ENCODE data around the gene C5orf22. TPM values are rescaled to one million over a fixed set of nuclear protein-coding genes. Genes with fewer than 3 reads are reported as not detected.
"Not testable (repeated sequence)": the region's sequence is repeated elsewhere in the genome, so short reads cannot be mapped to it uniquely, and the experiment has no call there.

The C5orf22 gene
- total RNA-seq, 2 experiments from 2014 or later, result 9.8 to 12.3 TPM

DNA sequence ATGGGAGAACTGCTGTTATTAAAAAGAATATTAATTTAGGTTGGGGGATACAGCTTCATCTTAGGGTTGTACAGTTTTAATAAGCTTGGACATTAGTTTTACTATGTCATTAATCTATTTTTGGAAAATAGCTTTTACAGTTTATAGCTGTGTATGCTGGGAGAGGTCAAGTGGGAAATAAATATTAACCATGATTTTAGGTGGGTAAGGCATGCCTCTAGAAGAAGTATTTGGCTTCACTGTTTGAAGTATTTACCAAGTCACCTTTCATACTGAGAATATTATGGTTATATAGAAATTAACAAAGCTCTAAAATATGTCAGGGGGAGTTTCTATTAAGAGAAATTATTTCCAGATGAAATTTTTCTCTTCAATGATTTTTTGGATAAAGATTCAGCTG, 5.2 kb downstream of the C5orf22 start:
- Mint-ChIP-seq H3K9me3 (no peaks in the 10 kb centered on the region), H3K4me3 (no peak overlapping the region), H3K27ac (no peak overlapping the region), H3K4me1 (ENCODE audit: low read depth) (peaks cover 40% of the 10 kb centered on the region), H3K27me3 (no peaks in the 10 kb centered on the region), H3K36me3 (ENCODE audit: low read depth) (peaks cover 84% of the 10 kb centered on the region)
- DNase-seq (no peak), ATAC-seq (ENCODE audit: poor library complexity) (no peak)
- intact Hi-C loops (cut with DNase I, micrococcal nuclease), result loop anchor here in 1 of 2 experiments (10.0 kb wide), 1 partner anchor 637 kb away; the partner anchor contains the start of gene GOLPH3
- Histone ChIP-seq H3K27me3 (ENCODE audit: control insufficient read depth in 1 of 2, insufficient read depth in 2 of 2, low read length in 2 of 2) (no peaks in the 10 kb centered on the region), H3K4me3 (ENCODE audit: low read length) (no peak overlapping the region), H3K27ac (ENCODE audit: low read depth in 1 of 2, low read length in 2 of 2) (no peak overlapping the region), H3K9me3 (ENCODE audit: control insufficient read depth in 1 of 2, insufficient read depth in 1 of 2, low read length in 2 of 2) (no peaks in the 10 kb centered on the region), H3K4me1 (ENCODE audit: insufficient read depth, low read length) (peaks cover 15% of the 10 kb centered on the region), H3K36me3 (ENCODE audit: insufficient read depth, low read length) (peaks cover 77% of the 10 kb centered on the region)
- ChIA-PET POLR2A (no interaction called here), CTCF (no interaction called here)
- TF ChIP-seq, protein P1, sequence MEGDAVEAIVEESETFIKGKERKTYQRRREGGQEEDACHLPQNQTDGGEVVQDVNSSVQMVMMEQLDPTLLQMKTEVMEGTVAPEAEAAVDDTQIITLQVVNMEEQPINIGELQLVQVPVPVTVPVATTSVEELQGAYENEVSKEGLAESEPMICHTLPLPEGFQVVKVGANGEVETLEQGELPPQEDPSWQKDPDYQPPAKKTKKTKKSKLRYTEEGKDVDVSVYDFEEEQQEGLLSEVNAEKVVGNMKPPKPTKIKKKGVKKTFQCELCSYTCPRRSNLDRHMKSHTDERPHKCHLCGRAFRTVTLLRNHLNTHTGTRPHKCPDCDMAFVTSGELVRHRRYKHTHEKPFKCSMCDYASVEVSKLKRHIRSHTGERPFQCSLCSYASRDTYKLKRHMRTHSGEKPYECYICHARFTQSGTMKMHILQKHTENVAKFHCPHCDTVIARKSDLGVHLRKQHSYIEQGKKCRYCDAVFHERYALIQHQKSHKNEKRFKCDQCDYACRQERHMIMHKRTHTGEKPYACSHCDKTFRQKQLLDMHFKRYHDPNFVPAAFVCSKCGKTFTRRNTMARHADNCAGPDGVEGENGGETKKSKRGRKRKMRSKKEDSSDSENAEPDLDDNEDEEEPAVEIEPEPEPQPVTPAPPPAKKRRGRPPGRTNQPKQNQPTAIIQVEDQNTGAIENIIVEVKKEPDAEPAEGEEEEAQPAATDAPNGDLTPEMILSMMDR (IDR thresholded peaks at IDR 0.05), result no peak

GRCh38 chr5:31537851-31538250, 5.8 kb downstream of the C5orf22 start:
- no peak for DNase-seq
- H3K27me3 ChIP-seq (ENCODE audit: control insufficient read depth in 1 of 2, insufficient read depth in 2 of 2, low read length in 2 of 2), result no peaks in the 10 kb centered on the region
- Mint-ChIP-seq H3K27ac (no peak overlapping the region), H3K9me3 (no peaks in the 10 kb centered on the region), H3K27me3 (no peaks in the 10 kb centered on the region), H3K4me1 (ENCODE audit: low read depth) (peaks cover 35% of the 10 kb centered on the region), H3K36me3 (ENCODE audit: low read depth) (peaks cover 85% of the 10 kb centered on the region), H3K4me3 (no peak overlapping the region)
- ChIA-PET CTCF (no interaction called here), POLR2A (no interaction called here)
- TF ChIP-seq, protein P1 (IDR thresholded peaks at IDR 0.05), result no peak
- no peaks in the 10 kb centered on the region for H3K9me3 ChIP-seq (ENCODE audit: control insufficient read depth in 1 of 2, insufficient read depth in 1 of 2, low read length in 2 of 2)
- intact Hi-C loops (cut with DNase I, micrococcal nuclease), result loop anchor here in 1 of 2 experiments (10.0 kb wide), 1 partner anchor 637 kb away; the partner anchor contains the start of gene GOLPH3
- no peak overlapping the region for H3K27ac ChIP-seq (ENCODE audit: low read depth in 1 of 2, low read length in 2 of 2)
- no peak overlapping the region for H3K4me3 ChIP-seq (ENCODE audit: low read length)
- peaks cover 12% of the 10 kb centered on the region for H3K4me1 ChIP-seq (ENCODE audit: insufficient read depth, low read length)
- no peak for ATAC-seq (ENCODE audit: poor library complexity)
- H3K36me3 ChIP-seq (ENCODE audit: insufficient read depth, low read length), result peaks cover 82% of the 10 kb centered on the region

- CTCF ChIA-PET; ATAC-seq (ENCODE audit: poor library complexity): not testable (repeated sequence)
- peaks cover 94% of the 10 kb centered on the region for H3K36me3 Mint-ChIP-seq (ENCODE audit: low read depth)
These were observed 17.0 kb downstream of the C5orf22 start for GRCh38 chr5:31549114-31549513.

DNA sequence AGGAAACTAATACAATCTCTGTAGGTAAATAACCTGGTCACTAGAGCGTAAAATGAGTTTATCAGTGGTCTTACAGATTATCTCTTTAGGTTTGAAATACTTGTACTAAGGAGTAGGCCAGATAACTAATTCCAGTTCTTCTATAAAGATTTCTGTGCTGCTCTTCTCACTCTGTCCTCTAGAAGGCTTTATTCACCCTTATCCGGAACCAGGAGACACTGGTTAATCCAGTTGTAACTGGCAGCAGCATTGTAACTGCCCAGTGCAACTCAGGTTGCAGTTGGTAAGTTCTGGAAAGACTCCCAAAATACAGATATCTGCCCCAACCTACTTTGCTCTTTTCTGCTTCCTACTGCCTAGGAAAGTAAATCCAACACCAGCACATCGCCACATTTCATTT, 19.8 kb downstream of the C5orf22 start:
- H3K4me3 ChIP-seq (ENCODE audit: low read length), result no peak overlapping the region
- intact Hi-C loops (cut with DNase I, micrococcal nuclease), result no loop called here
- TF ChIP-seq, protein P1 (IDR thresholded peaks at IDR 0.05), result no peak
- H3K36me3 ChIP-seq (ENCODE audit: insufficient read depth, low read length), result peaks cover 61% of the 10 kb centered on the region
- DNase-seq (no peak), ATAC-seq (ENCODE audit: poor library complexity) (no peak)
- no peaks in the 10 kb centered on the region for H3K9me3 ChIP-seq (ENCODE audit: control insufficient read depth in 1 of 2, insufficient read depth in 1 of 2, low read length in 2 of 2)
- no peak overlapping the region for H3K27ac Mint-ChIP-seq
- POLR2A ChIA-PET, result no interaction called here
- no peaks in the 10 kb centered on the region for H3K27me3 Mint-ChIP-seq
- peaks cover 93% of the 10 kb centered on the region for H3K36me3 Mint-ChIP-seq (ENCODE audit: low read depth)
- no peak overlapping the region for H3K27ac ChIP-seq (ENCODE audit: low read depth in 1 of 2, low read length in 2 of 2)
- H3K4me3 Mint-ChIP-seq, result no peak overlapping the region
- H3K9me3 Mint-ChIP-seq, result no peaks in the 10 kb centered on the region
- CTCF ChIA-PET, result interaction anchor here (1.2 kb wide), 1 partner anchor 9 kb away, joined by 3 read pairs; no protein-coding TSS in a partner anchor
- no peaks in the 10 kb centered on the region for H3K27me3 ChIP-seq (ENCODE audit: control insufficient read depth in 1 of 2, insufficient read depth in 2 of 2, low read length in 2 of 2)
- no peaks in the 10 kb centered on the region for H3K4me1 Mint-ChIP-seq (ENCODE audit: low read depth)
- H3K4me1 ChIP-seq (ENCODE audit: insufficient read depth, low read length), result no peaks in the 10 kb centered on the region

More at GRCh38 chr5:31549114-31549513, 17.0 kb downstream of the C5orf22 start:
- H3K27ac Mint-ChIP-seq; H3K9me3 ChIP-seq (ENCODE audit: control insufficient read depth in 1 of 2, insufficient read depth in 1 of 2, low read length in 2 of 2); H3K27ac ChIP-seq (ENCODE audit: low read depth in 1 of 2, low read length in 2 of 2); H3K27me3 Mint-ChIP-seq; H3K9me3 Mint-ChIP-seq; H3K4me3 Mint-ChIP-seq; intact Hi-C loops (cut with DNase I, micrococcal nuclease); POLR2A ChIA-PET; H3K4me3 ChIP-seq (ENCODE audit: low read length); DNase-seq; H3K4me1 ChIP-seq (ENCODE audit: insufficient read depth, low read length); H3K4me1 Mint-ChIP-seq (ENCODE audit: low read depth); H3K27me3 ChIP-seq (ENCODE audit: control insufficient read depth in 1 of 2, insufficient read depth in 2 of 2, low read length in 2 of 2): not testable (repeated sequence)
- peaks cover 71% of the 10 kb centered on the region for H3K36me3 ChIP-seq (ENCODE audit: insufficient read depth, low read length)

All from CD4-positive, alpha-beta T cell (primary cell).